ENCODE measurements around the gene STYXL1.
"Not testable (repeated sequence)": the region's sequence is repeated elsewhere in the genome, so short reads cannot be mapped to it uniquely, and the experiment has no call there.

Gene STYXL1

GRCh38 chr7:76037310-76037709, 10.5 kb downstream of the STYXL1 start:
- no peak overlapping the region for H3K27ac ChIP-seq (ENCODE audit: low read depth, low read length)
- no peaks in the 10 kb centered on the region for H3K4me1 ChIP-seq (ENCODE audit: control insufficient read depth, low read length)
- peaks cover 16% of the 10 kb centered on the region for H3K36me3 ChIP-seq (ENCODE audit: control insufficient read depth, low read length)
- H3K4me2 ChIP-seq (ENCODE audit: low read length), result no peak overlapping the region
- TF ChIP-seq EZH2phosphoT487 (IDR thresholded peaks at IDR 0.05; ENCODE audit: borderline replicate concordance, low read length) (no peak), CTCF (IDR thresholded peaks at IDR 0.05; ENCODE audit: low read depth, low read length, poor library complexity, severe bottlenecking) (no peak)
- no peaks in the 10 kb centered on the region for H3F3A ChIP-seq (ENCODE audit: control insufficient read depth, insufficient read depth)
- no peaks in the 10 kb centered on the region for H3K27me3 ChIP-seq (ENCODE audit: control insufficient read depth, low read length)
- peaks cover 5% of the 10 kb centered on the region; the same call in 1 of the 2 replicates for H4K20me1 ChIP-seq (ENCODE audit: control insufficient read depth, insufficient read depth, low read depth, low read length)
- peaks cover 19% of the 10 kb centered on the region for H3K79me2 ChIP-seq (ENCODE audit: control insufficient read depth, low read length)
- H3K4me3 ChIP-seq (ENCODE audit: low read length), result no peak overlapping the region
- no peaks in the 10 kb centered on the region for H3K9me2 ChIP-seq (replicated peaks; ENCODE audit: control insufficient read depth, low read length)
- no peaks in the 10 kb centered on the region for H3K9me3 ChIP-seq (ENCODE audit: control insufficient read depth, insufficient read depth, low read length)

- H3K4me2 ChIP-seq (ENCODE audit: low read length), result no peak overlapping the region
- no peaks in the 10 kb centered on the region for H3K79me2 ChIP-seq (ENCODE audit: control insufficient read depth, low read length)
- TF ChIP-seq EZH2phosphoT487 (IDR thresholded peaks at IDR 0.05; ENCODE audit: borderline replicate concordance, low read length) (no peak), CTCF (IDR thresholded peaks at IDR 0.05; ENCODE audit: low read depth, low read length, poor library complexity, severe bottlenecking) (no peak)
- H3K27me3 ChIP-seq (ENCODE audit: control insufficient read depth, low read length), result no peaks in the 10 kb centered on the region
- no peaks in the 10 kb centered on the region for H4K20me1 ChIP-seq (ENCODE audit: control insufficient read depth, insufficient read depth, low read depth, low read length)
- H3K9me3 ChIP-seq (ENCODE audit: control insufficient read depth, insufficient read depth, low read length), result no peaks in the 10 kb centered on the region
- H3K36me3 ChIP-seq (ENCODE audit: control insufficient read depth, low read length), result peaks cover 5% of the 10 kb centered on the region; the same call in 1 of the 2 replicates
- H3K4me3 ChIP-seq (ENCODE audit: low read length), result no peak overlapping the region
- H3K9me2 ChIP-seq (replicated peaks; ENCODE audit: control insufficient read depth, low read length), result no peaks in the 10 kb centered on the region
- H3K27ac ChIP-seq (ENCODE audit: low read depth, low read length), result no peak overlapping the region
- no peaks in the 10 kb centered on the region for H3F3A ChIP-seq (ENCODE audit: control insufficient read depth, insufficient read depth)
- no peaks in the 10 kb centered on the region for H3K4me1 ChIP-seq (ENCODE audit: control insufficient read depth, low read length)
These were observed 15.8 kb downstream of the STYXL1 start for GRCh38 chr7:76031964-76032363.

GRCh38 chr7:76029682-76030081, 18.1 kb downstream of the STYXL1 start:
- not testable (repeated sequence) for H3K9me2 ChIP-seq (replicated peaks; ENCODE audit: control insufficient read depth, low read length); H3K4me2 ChIP-seq (ENCODE audit: low read length); H3K27me3 ChIP-seq (ENCODE audit: control insufficient read depth, low read length); H3K79me2 ChIP-seq (ENCODE audit: control insufficient read depth, low read length); H3K27ac ChIP-seq (ENCODE audit: low read depth, low read length); H3F3A ChIP-seq (ENCODE audit: control insufficient read depth, insufficient read depth); H3K4me3 ChIP-seq (ENCODE audit: low read length); H3K4me1 ChIP-seq (ENCODE audit: control insufficient read depth, low read length); H3K36me3 ChIP-seq (ENCODE audit: control insufficient read depth, low read length); H4K20me1 ChIP-seq (ENCODE audit: control insufficient read depth, insufficient read depth, low read depth, low read length); H3K9me3 ChIP-seq (ENCODE audit: control insufficient read depth, insufficient read depth, low read length)

GRCh38 chr7:76023002-76023401, 24.8 kb downstream of the STYXL1 start:
- TF ChIP-seq EZH2phosphoT487 (IDR thresholded peaks at IDR 0.05; ENCODE audit: borderline replicate concordance, low read length) (no peak), CTCF (IDR thresholded peaks at IDR 0.05; ENCODE audit: low read depth, low read length, poor library complexity, severe bottlenecking) (no peak)
- H3K9me2 ChIP-seq (replicated peaks; ENCODE audit: control insufficient read depth, low read length), result no peaks in the 10 kb centered on the region
- H3K4me2 ChIP-seq (ENCODE audit: low read length), result peak overlapping the region; percentile 49
- H3K27ac ChIP-seq (ENCODE audit: low read depth, low read length), result no peak overlapping the region
- no peaks in the 10 kb centered on the region for H3K9me3 ChIP-seq (ENCODE audit: control insufficient read depth, insufficient read depth, low read length)
- H3K4me3 ChIP-seq (ENCODE audit: low read length), result peak overlapping the region; percentile 22; the same call in 1 of the 2 replicates
- H3F3A ChIP-seq (ENCODE audit: control insufficient read depth, insufficient read depth), result no peaks in the 10 kb centered on the region
- peaks cover 7% of the 10 kb centered on the region for H3K4me1 ChIP-seq (ENCODE audit: control insufficient read depth, low read length)
- no peaks in the 10 kb centered on the region for H3K79me2 ChIP-seq (ENCODE audit: control insufficient read depth, low read length)
- H3K36me3 ChIP-seq (ENCODE audit: control insufficient read depth, low read length), result peaks cover 42% of the 10 kb centered on the region
- H4K20me1 ChIP-seq (ENCODE audit: control insufficient read depth, insufficient read depth, low read depth, low read length), result no peaks in the 10 kb centered on the region; the same call in none of the 2 replicates
- no peaks in the 10 kb centered on the region for H3K27me3 ChIP-seq (ENCODE audit: control insufficient read depth, low read length)
